GM18951 (cell line): ENCODE measurements around the gene PLEKHG5.

Source experiments
- POLR2A ChIP-seq: IDR thresholded peaks from 4 replicates; pipeline ENCODE4 v1.6.1; 2011; ENCODE audit warnings: mild to moderate bottlenecking; ENCODE audit not compliant: insufficient read length, insufficient read depth; ENCODE audit errors: extremely low read depth
- in situ Hi-C: fragments of 300-500 bp; cut with MboI; formaldehyde crosslinking; loops from one replicate; pipeline ENCODE4 v1.12.0; 2022; ENCODE audit warnings: low sequenced_read_pairs, mixed read lengths, inconsistent platforms; ENCODE audit not compliant: unreplicated experiment

The PLEKHG5 gene

GRCh38 chr1:6506210-6507036 lies 15.0 kb upstream of the PLEKHG5 start:
- in situ Hi-C loops: no loop called here
- no peak for TF ChIP-seq POLR2A

- in situ Hi-C loops: no loop called here
Observed at GRCh38 chr1:6505367-6506209, 14.1 kb upstream of the PLEKHG5 start.

DNA sequence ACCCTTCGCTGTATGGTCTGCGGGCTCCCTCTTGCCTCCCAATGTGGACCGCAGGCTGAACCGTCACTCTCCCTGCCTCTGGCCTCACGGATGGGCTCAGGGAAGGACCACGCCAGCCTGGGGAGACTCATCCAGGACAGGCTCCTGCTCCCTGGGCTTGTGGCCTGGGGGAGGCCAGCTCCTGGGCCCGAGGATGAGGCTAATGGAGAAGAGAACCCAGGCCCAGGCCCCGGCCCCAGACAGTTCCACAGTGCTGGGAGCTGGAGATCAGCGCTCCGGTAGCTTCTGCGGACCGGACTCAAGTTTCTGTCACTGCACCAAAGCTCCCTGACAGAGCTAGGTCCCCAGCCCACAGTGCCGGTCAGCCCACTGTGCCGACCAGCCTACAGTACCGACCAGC lies 13.4 kb upstream of the PLEKHG5 start:
- in situ Hi-C loops: no loop called here
- no peak for TF ChIP-seq POLR2A

More at GRCh38 chr1:6505367-6506209, 14.1 kb upstream of the PLEKHG5 start:
- TF ChIP-seq POLR2A: no peak

- no peak for TF ChIP-seq POLR2A
- in situ Hi-C loops: no loop called here
Observed at GRCh38 chr1:6503884-6504602, 12.6 kb upstream of the PLEKHG5 start.

DNA sequence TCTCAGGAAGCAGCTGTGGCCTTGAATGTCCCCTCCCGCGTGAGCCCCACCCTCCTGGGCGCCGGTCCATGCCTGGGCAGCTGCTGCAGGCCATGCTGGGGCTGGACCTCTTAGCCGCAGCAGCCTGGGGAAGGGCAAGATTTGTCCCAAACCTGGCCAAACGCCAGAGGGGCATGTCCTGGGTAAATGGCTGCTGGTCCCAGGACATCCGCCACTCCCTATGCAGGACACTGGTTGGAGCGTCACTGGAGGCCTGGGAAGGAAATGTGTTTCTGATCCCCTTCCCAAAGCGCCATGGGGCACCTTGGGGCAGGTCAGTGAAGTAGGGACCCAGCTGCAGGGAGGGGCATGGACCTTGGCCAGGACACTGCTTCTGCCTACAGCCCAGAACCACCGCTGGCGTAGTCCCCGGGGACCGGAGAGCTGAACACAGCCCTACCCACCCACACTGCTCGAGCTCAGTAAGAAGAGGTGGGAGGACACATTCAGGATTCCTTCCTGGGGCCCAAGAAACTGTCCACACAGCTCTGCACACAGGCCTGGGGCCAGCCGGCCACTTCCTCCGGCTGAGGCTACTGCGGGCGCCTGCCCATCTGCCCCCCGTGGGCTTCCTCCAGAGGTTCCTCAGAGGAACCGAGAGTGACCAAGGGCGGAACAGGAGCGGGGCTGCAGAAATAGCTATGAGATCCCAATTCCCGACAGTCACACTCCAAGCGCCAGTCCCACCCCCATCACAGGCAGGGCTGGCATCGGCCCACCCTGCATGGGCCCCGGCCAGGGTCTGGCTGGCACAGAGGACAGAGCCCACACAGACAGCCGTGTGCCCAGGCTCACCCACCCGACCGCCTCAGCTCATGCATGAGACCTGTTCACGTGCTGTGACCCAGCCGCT lies 10.8 kb upstream of the PLEKHG5 start:
- in situ Hi-C loops: no loop called here
- TF ChIP-seq POLR2A: no peak

- no peak for TF ChIP-seq POLR2A
- in situ Hi-C loops: no loop called here
Observed at GRCh38 chr1:6501279-6501813, 9.9 kb upstream of the PLEKHG5 start.

DNA sequence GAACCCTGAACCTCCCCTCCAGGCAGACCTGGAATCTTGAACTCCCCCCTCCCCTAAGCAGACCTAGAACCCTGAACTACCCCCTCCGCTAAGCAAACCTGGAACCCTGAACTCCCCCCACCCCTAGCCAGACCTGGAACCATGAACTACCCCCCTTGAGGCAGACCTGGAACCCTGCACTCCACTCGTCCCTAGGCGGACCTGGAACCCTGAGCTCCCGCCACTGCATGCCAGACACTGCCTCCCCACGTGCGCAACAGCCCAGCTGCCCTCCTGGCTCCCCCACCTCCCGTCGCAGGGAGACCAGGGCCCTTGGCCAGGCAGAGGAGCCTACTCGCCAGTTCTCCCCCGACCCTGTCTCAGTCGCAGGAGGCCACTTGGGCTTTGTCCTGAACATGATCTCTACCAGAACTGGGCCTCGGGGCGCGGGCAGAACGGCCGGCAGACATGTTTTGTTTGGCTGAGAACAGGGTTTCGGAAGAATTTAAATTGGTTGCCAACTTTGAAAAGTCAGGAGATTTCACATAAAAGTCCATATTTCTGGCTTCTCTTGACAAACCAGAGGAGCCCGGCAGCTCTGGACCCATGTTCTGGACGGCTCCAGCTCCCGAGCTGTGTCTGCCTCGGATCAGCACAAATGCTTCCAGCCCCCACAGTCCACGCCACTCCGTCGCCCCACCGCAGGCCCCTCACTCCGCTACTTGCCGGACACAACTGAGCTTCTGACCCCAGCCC lies 9.2 kb upstream of the PLEKHG5 start:
- in situ Hi-C loops: no loop called here
- TF ChIP-seq POLR2A: no peak

- no peak for TF ChIP-seq POLR2A
- in situ Hi-C loops: loop anchor here (10.0 kb wide), 1 partner anchor 136 kb away; no protein-coding TSS in a partner anchor
Observed at GRCh38 chr1:6499296-6499695, 7.8 kb upstream of the PLEKHG5 start.

- in situ Hi-C loops: loop anchor here (10.0 kb wide), 1 partner anchor 136 kb away; no protein-coding TSS in a partner anchor
- no peak for TF ChIP-seq POLR2A
Observed at GRCh38 chr1:6498576-6499111, 7.2 kb upstream of the PLEKHG5 start.

- in situ Hi-C loops: loop anchor here (10.0 kb wide), 1 partner anchor 137 kb away; no protein-coding TSS in a partner anchor
- no peak for TF ChIP-seq POLR2A
Observed at GRCh38 chr1:6497867-6498575, 6.6 kb upstream of the PLEKHG5 start.
